ENCODE results near the gene KCNK6.

KCNK6 gene

GRCh38 chr19:38307076-38307475 is 12.6 kb upstream of the KCNK6 start:
- TF ChIP-seq CTCF (IDR thresholded peaks at IDR 0.05; ENCODE audit: low read depth, low read length, missing control alignments) = no peak
- DNase-seq (ENCODE audit: low read depth) = no peak
- no peak overlapping the region for H3K4me3 ChIP-seq (ENCODE audit: low read depth, low read length)

GRCh38 chr19:38307597-38307996 is 12.0 kb upstream of the KCNK6 start:
- no peak for TF ChIP-seq CTCF (IDR thresholded peaks at IDR 0.05; ENCODE audit: low read depth, low read length, missing control alignments)
- no peak for DNase-seq (ENCODE audit: low read depth)
- H3K4me3 ChIP-seq (ENCODE audit: low read depth, low read length) = no peak overlapping the region

- no peak overlapping the region for H3K4me3 ChIP-seq (ENCODE audit: low read depth, low read length)
- TF ChIP-seq CTCF (IDR thresholded peaks at IDR 0.05; ENCODE audit: low read depth, low read length, missing control alignments) = no peak
- no peak for DNase-seq (ENCODE audit: low read depth)
Observed at GRCh38 chr19:38308006-38308766, 11.5 kb upstream of the KCNK6 start.

DNA sequence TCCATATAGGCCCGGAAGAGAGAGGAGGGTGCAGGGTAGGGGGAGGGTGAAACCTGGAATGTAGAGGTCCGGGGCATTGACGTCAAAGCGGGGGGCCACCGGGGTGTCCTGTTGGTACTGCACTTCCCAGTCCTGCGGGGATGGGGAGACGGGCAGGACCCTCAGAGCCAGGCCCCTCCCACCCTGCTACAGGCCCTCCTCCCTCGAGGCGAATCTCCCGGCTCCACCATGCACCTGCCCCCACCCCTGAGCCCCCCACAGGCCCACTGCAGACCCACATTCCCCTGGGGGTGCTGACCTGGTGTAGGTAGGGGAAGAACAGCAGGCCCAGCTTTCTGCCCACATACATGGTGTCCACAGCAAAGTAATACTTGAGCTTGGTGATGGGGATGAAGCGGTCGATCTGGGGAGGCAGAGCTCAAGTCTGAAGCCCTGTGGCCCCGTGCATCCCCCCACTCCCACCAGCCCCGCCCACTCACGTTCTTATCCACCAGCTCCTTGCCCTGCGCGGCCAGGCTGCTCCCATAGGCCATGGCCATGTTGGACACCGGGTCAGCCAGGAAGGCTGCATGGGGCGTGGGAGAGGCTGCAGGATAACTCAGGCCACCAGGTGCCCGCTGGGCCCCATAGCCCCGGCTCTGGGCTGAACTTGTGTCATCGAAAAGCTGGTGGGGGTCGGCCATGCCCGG is 10.6 kb upstream of the KCNK6 start:
- DNase-seq (ENCODE audit: low read depth) = no peak
- no peak overlapping the region for H3K4me3 ChIP-seq (ENCODE audit: low read depth, low read length)
- TF ChIP-seq CTCF (IDR thresholded peaks at IDR 0.05; ENCODE audit: low read depth, low read length, missing control alignments) = no peak

DNA sequence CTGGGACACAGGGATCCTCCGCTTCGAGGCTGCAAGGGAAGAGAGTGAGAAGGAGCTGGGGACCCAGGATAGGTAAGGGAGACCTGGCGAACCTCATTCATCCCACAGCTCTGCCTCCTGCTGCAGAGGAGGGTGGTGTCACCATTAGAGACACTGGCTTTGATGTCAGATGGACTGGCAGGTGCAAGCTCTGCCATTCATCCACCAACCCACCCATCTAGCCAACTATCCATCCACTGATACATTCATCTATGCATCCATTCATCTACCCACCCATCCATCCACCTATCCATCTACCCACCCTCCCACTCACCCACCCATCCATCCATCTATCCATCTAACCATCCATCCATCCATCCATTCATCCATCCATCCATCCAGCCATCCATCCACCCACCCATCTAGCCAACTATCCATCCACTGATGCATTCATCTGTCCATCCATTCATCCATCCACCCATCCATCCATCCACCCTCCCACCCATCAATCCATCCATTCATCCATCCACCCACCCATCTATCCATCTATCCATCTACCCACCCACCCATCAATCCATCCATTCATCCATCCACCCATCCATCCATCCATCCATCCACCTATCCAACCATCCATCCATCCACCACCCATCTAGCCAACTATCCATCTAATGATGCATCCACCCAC is 9.9 kb upstream of the KCNK6 start:
- no peak for DNase-seq (ENCODE audit: low read depth)
- H3K4me3 ChIP-seq (ENCODE audit: low read depth, low read length) = no peak overlapping the region
- TF ChIP-seq CTCF (IDR thresholded peaks at IDR 0.05; ENCODE audit: low read depth, low read length, missing control alignments) = no peak

DNA sequence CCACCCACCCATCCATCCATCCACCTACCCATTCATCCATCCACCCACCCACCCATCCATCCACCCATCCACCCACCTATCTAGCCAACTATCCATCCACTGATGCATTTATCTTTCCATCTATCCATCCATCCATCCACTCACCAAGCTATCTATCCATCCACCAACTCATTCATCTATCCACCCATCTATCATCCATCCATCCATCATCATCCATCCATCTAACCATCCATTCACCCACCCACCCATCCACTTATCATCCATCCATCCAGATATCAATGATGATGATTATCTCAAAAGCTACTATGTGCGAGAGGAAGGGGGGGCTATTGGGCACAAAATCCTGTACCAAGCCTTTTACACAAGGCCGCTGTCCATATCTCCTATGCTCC is 9.4 kb upstream of the KCNK6 start:
- H3K4me3 ChIP-seq (ENCODE audit: low read depth, low read length) = no peak overlapping the region
- no peak for TF ChIP-seq CTCF (IDR thresholded peaks at IDR 0.05; ENCODE audit: low read depth, low read length, missing control alignments)
- DNase-seq (ENCODE audit: low read depth) = no peak
